ENCODE results near the gene KIF2C.

Gene KIF2C

GRCh38 chr1:44785501-44786137 lies 46.0 kb downstream of the KIF2C start:
- H3K27ac ChIP-seq: no peak overlapping the region
- no peak overlapping the region for H3K4me3 ChIP-seq (IDR thresholded peaks at IDR 0.05; ENCODE audit: insufficient read depth, low read depth, low read length)
- no peaks in the 10 kb centered on the region for H3K36me3 ChIP-seq (ENCODE audit: insufficient read depth)
- no peaks in the 10 kb centered on the region for H3K79me2 ChIP-seq (ENCODE audit: insufficient read depth, low read depth)
- H3K9ac ChIP-seq: no peak overlapping the region
- no peak overlapping the region for H3K4me2 ChIP-seq
- no peaks in the 10 kb centered on the region for H3K4me1 ChIP-seq (ENCODE audit: low read depth, poor library complexity, severe bottlenecking)
- H4K20me1 ChIP-seq (ENCODE audit: insufficient read depth): no peaks in the 10 kb centered on the region
- no peaks in the 10 kb centered on the region for H3K27me3 ChIP-seq (ENCODE audit: insufficient read depth, low read depth)
- no peak overlapping the region for H2AFZ ChIP-seq (ENCODE audit: low read depth)
- TF ChIP-seq CTCF (conservative IDR thresholded peaks at IDR 0.05; ENCODE audit: low read depth, low read length): no peak

- Histone ChIP-seq H3K27ac (no peak overlapping the region), H3K9ac (no peak overlapping the region), H3K79me2 (ENCODE audit: insufficient read depth, low read depth) (no peaks in the 10 kb centered on the region), H3K4me2 (no peak overlapping the region), H3K27me3 (ENCODE audit: insufficient read depth, low read depth) (no peaks in the 10 kb centered on the region), H3K36me3 (ENCODE audit: insufficient read depth) (no peaks in the 10 kb centered on the region), H3K4me3 (IDR thresholded peaks at IDR 0.05; ENCODE audit: insufficient read depth, low read depth, low read length) (no peak overlapping the region), H4K20me1 (ENCODE audit: insufficient read depth) (no peaks in the 10 kb centered on the region), H2AFZ (ENCODE audit: low read depth) (no peak overlapping the region), H3K4me1 (ENCODE audit: low read depth, poor library complexity, severe bottlenecking) (no peaks in the 10 kb centered on the region)
- TF ChIP-seq CTCF (conservative IDR thresholded peaks at IDR 0.05; ENCODE audit: low read depth, low read length): peak; percentile 45; the same call in 1 of the 2 replicates
Observed at GRCh38 chr1:44786138-44786840, 46.7 kb downstream of the KIF2C start.

- Histone ChIP-seq H3K79me2 (ENCODE audit: insufficient read depth, low read depth) (no peaks in the 10 kb centered on the region), H3K4me2 (no peak overlapping the region), H3K27ac (no peak overlapping the region), H4K20me1 (ENCODE audit: insufficient read depth) (no peaks in the 10 kb centered on the region), H3K27me3 (ENCODE audit: insufficient read depth, low read depth) (no peaks in the 10 kb centered on the region), H3K9ac (no peak overlapping the region), H3K4me3 (IDR thresholded peaks at IDR 0.05; ENCODE audit: insufficient read depth, low read depth, low read length) (no peak overlapping the region), H2AFZ (ENCODE audit: low read depth) (no peak overlapping the region), H3K4me1 (ENCODE audit: low read depth, poor library complexity, severe bottlenecking) (no peaks in the 10 kb centered on the region), H3K36me3 (ENCODE audit: insufficient read depth) (no peaks in the 10 kb centered on the region)
- TF ChIP-seq CTCF (conservative IDR thresholded peaks at IDR 0.05; ENCODE audit: low read depth, low read length): no peak
Observed at GRCh38 chr1:44786841-44787426, 47.3 kb downstream of the KIF2C start.

GRCh38 chr1:44787506-44787905 lies 47.9 kb downstream of the KIF2C start:
- Histone ChIP-seq H3K4me3 (IDR thresholded peaks at IDR 0.05; ENCODE audit: insufficient read depth, low read depth, low read length) (no peak overlapping the region), H3K9ac (no peak overlapping the region), H3K27me3 (ENCODE audit: insufficient read depth, low read depth) (no peaks in the 10 kb centered on the region), H3K27ac (no peak overlapping the region), H2AFZ (ENCODE audit: low read depth) (no peak overlapping the region), H3K79me2 (ENCODE audit: insufficient read depth, low read depth) (no peaks in the 10 kb centered on the region), H3K36me3 (ENCODE audit: insufficient read depth) (no peaks in the 10 kb centered on the region), H3K4me2 (no peak overlapping the region), H4K20me1 (ENCODE audit: insufficient read depth) (no peaks in the 10 kb centered on the region), H3K4me1 (ENCODE audit: low read depth, poor library complexity, severe bottlenecking) (no peaks in the 10 kb centered on the region)
- no peak for TF ChIP-seq CTCF (conservative IDR thresholded peaks at IDR 0.05; ENCODE audit: low read depth, low read length)

All from KMS-11 (cell line).